Hematopoietic multipotent progenitor cell treated with erythropoietin and hydrocortisone succinate and interleukin-3 and kit ligand, for 6 days (in vitro differentiated cells): Measurements from ENCODE around the gene LZTFL1.
"Not testable (repeated sequence)": the region's sequence is repeated elsewhere in the genome, so short reads cannot be mapped to it uniquely, and the experiment has no call there.

Experiments
- DNase-seq: peaks from one replicate; pipeline ENCODE4 v3.0.0-alpha.2; 2015

The LZTFL1 gene

GRCh38 chr3:45864760-45865519, 23.0 kb upstream of the LZTFL1 start:
- no peak for DNase-seq

- DNase-seq, result no peak
These were observed 19.3 kb upstream of the LZTFL1 start for GRCh38 chr3:45861043-45861719.

DNA sequence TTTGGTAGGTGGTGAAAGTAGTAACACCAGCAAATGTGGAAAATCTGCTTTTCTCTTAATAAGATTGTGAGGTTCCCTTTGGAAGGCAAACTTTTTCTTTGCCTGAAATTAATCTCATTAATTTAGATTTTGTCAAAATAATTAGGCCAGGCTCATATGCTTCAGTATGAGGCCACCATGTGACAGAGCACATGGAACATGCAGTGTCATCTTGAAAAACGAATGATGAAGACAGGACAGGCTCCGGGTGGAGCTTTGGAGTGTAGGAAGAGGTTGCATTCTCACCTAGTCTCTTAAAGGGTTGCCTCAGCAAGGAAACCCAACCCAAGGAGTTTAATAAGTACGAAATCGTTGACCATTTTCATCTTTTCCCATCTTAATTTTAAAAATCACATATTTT, 18.6 kb upstream of the LZTFL1 start:
- no peak for DNase-seq

GRCh38 chr3:45858809-45859543, 17.1 kb upstream of the LZTFL1 start:
- DNase-seq, result peak; percentile 83

- DNase-seq, result not testable (repeated sequence)
These were observed 15.1 kb upstream of the LZTFL1 start for GRCh38 chr3:45857024-45857423.

- DNase-seq, result not testable (repeated sequence)
These were observed 14.4 kb upstream of the LZTFL1 start for GRCh38 chr3:45856323-45856722.

GRCh38 chr3:45852828-45853227, 10.9 kb upstream of the LZTFL1 start:
- no peak for DNase-seq

DNA sequence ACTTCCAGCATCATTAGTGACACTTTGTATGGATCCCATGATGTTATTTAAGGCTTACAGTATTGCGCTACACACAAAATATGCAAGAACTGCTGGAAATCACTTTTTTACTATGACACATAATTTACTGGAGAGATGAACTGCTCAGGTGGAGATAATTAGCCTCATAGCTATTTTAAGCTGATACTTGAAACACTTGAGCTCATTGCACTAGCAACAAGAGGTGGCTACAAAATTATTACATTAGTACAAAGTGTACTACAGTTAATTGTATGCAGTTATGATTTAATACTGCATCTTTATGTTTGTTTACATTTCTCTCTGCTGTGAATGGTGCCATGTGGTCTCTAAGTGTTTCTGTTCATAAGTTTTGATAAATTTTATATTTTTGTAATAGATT, 6.5 kb upstream of the LZTFL1 start:
- DNase-seq, result no peak

DNA sequence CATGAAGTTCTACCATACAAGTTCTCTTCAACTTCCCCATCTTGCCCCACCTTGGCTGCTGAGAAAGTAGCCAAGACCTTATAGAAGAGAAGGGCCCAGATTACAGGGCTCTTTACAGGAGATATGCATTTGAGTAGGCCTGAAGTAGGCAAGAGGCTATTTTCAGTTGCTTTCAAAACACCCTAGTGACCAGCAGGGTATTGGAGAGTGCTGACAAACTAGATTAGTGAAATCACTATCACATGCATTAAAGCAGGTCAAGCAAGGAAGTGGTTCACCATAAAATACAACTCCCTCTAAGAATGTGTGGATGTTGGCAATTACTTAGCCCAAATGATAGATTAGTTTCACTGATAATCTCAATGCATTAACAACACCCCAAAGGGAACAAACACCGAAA, 2.7 kb upstream of the LZTFL1 start:
- DNase-seq, result peak; percentile 7

- DNase-seq, result no peak
These were observed 1.1 kb upstream of the LZTFL1 start for GRCh38 chr3:45842851-45843625.

DNA sequence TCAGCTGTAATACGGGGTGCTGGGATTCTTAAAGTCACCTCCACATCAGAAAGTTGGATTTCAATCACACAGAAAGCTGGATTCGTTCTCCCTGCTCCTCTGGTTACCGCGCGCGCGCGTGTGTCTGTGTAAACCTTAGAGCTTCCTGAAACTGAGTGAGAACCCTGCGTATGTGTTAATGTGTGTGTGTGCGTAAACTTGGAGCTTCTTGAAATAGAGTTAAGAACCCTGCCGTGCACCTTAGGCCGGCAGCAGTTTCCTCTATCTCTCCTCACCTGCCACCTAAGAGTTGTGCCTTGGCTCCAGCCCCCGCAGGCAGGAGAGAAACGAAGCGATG, 531 bp downstream of the LZTFL1 start:
- DNase-seq, result peak; percentile 52

GRCh38 chr3:45838466-45838865, 3.5 kb downstream of the LZTFL1 start:
- DNase-seq, result no peak

DNA sequence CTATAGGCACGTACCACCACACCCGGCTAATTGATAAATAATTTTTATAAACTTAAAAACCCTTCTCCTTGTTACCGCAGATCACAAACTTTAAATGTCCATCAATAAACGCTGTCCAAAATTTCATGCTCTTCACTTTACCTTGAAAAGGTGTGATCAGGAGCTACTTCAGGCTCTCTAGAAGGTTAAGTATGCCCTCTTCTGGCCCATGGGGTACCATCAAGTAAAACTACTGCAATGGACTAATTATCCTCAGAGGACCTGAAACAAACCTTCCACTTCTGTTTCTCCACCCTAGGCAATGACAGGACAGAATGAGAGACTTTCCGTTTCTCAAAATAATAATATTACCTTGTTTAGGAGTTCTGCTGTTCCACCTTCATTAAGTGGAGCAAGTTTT, 9.2 kb downstream of the LZTFL1 start:
- peak; percentile 42 for DNase-seq

GRCh38 chr3:45830121-45830520, 11.8 kb downstream of the LZTFL1 start:
- DNase-seq, result no peak

DNA sequence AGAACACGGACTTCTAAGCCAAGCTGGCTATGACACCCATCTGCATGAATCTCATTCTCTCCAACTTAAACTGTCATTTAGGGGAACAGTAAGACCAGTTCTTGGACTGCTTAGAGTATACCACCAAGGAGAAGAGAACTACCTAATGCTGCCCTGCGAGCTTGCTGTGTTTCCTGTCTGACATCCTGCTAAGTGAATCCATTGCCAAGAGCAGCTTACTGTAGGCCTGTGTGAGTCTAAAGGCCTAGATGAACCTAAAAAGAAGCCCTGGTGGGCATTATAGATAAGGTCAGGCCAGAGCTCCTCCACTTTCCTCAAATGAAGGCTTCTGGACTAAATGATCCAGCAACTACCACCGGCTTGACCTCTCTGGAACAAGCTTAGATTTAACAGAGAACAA, 15.0 kb downstream of the LZTFL1 start:
- DNase-seq, result no peak

- no peak for DNase-seq
These were observed 15.6 kb downstream of the LZTFL1 start for GRCh38 chr3:45826321-45826720.

DNA sequence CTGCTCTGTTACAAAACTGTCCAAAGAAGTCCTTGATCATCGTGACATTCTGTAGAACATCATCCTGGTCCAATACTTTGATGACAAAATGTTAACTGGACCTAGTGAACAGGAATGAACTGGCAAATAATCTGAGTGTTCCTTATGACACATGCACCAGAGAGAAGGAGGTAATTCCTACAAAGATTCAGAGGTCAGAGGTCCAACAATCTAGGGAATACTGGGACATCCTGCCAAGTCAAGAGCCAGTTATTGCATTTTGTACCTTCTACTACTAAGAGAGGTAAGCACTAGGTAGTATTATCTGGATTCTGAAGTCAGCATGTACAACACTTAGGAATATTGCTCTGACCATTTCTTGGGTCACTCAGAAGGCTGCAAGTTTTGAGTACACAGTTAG, 20.8 kb downstream of the LZTFL1 start:
- DNase-seq, result no peak

DNA sequence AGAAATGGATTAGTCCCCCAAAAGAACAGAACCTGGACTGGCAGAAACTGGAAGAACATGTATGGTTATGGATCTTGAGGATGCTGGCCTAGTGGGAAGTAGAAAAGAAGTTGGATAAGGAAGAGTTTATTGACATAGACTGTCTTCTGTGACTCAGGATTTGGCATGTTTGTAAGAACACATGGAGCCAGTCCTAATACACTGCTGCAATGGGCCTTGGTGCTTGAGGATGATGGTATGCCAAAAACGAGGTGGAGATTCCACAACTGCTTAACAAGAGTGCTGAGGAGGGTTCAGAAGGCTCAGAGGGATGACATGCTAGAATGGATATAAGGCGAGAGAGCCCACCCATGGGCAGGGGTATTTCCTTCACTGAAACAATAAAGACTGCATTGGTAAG, 22.4 kb downstream of the LZTFL1 start:
- no peak for DNase-seq

GRCh38 chr3:45817831-45818522, 23.9 kb downstream of the LZTFL1 start:
- no peak for DNase-seq

GRCh38 chr3:45816544-45816943, 25.4 kb downstream of the LZTFL1 start:
- no peak for DNase-seq

DNA sequence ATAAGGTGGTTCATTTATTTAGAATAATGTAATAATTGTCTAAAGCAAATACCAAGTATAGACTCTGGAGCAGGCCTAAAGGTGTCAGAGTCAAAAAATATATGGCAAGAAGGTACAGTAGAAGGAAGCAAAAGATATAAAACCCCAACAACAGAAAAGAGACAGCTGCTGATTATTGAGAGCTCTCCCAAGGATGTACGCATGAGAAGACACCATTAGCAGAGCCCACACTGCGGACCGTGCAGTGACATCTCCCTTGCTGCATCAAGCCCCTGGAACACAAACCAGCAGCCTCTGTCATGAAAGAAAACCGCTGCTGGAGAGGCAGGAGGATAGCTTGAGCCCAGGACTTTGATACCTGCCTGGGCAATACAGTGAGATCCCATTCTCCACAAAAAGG, 27.6 kb downstream of the LZTFL1 start:
- DNase-seq, result no peak

- DNase-seq, result no peak
These were observed 34.0 kb downstream of the LZTFL1 start for GRCh38 chr3:45807681-45808540.
